Measurements from ENCODE around the gene IRF2BP2.
"Not testable (repeated sequence)": the region's sequence is repeated elsewhere in the genome, so short reads cannot be mapped to it uniquely, and the experiment has no call there.

The IRF2BP2 gene

DNA sequence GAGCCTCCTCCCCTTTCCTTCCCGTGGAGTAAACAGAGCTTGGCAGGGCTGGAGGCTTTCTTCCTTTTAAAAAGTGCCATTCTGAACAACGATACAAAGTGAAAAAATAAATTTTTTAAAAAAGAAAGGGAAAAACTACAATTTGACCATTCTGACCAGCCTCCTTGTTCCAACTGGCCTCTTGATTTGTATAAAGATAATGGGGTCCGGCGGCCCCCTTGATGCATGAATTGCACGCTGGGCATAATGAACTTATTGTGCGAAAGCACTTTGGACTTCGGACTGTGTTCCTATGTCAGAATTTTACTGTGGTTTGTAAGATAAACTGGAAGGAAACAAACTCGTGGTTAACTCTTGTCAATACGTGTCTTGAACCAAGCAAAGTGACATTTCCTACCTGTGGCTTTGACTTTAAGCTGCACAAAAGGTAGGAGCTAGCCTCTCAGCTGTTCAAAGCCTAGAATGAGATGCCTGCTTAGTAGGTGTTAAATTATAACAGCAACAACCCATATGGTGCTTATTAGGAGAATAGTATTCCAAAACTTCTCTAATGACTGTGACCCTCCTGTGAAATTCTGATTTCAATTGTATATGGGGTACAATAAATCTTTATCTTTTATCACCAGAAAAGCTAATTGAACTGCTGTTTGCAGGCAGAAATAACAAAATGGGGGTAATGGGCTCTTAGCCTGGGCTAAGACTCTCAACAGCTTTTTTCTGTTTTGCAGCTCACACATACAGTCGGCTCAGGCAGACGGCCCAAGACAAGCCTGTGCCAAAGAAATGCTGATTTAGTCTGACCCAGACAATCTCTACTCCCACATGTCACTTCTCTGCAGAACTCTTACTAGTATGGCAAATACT lies 9.3 kb downstream of the IRF2BP2 start:
- peak; percentile 60 for DNase-seq
- Histone ChIP-seq H3K9me3 (no peaks in the 10 kb centered on the region), H3K4me3 (ENCODE audit: low read depth, low read length) (peak overlapping the region; percentile 40), H3K4me1 (peaks cover 39% of the 10 kb centered on the region), H3K27me3 (no peaks in the 10 kb centered on the region), H3K36me3 (peaks cover 37% of the 10 kb centered on the region)
- TF ChIP-seq, protein P1, sequence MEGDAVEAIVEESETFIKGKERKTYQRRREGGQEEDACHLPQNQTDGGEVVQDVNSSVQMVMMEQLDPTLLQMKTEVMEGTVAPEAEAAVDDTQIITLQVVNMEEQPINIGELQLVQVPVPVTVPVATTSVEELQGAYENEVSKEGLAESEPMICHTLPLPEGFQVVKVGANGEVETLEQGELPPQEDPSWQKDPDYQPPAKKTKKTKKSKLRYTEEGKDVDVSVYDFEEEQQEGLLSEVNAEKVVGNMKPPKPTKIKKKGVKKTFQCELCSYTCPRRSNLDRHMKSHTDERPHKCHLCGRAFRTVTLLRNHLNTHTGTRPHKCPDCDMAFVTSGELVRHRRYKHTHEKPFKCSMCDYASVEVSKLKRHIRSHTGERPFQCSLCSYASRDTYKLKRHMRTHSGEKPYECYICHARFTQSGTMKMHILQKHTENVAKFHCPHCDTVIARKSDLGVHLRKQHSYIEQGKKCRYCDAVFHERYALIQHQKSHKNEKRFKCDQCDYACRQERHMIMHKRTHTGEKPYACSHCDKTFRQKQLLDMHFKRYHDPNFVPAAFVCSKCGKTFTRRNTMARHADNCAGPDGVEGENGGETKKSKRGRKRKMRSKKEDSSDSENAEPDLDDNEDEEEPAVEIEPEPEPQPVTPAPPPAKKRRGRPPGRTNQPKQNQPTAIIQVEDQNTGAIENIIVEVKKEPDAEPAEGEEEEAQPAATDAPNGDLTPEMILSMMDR (IDR thresholded peaks at IDR 0.05; ENCODE audit: low read depth, low read length) = no peak

DNA sequence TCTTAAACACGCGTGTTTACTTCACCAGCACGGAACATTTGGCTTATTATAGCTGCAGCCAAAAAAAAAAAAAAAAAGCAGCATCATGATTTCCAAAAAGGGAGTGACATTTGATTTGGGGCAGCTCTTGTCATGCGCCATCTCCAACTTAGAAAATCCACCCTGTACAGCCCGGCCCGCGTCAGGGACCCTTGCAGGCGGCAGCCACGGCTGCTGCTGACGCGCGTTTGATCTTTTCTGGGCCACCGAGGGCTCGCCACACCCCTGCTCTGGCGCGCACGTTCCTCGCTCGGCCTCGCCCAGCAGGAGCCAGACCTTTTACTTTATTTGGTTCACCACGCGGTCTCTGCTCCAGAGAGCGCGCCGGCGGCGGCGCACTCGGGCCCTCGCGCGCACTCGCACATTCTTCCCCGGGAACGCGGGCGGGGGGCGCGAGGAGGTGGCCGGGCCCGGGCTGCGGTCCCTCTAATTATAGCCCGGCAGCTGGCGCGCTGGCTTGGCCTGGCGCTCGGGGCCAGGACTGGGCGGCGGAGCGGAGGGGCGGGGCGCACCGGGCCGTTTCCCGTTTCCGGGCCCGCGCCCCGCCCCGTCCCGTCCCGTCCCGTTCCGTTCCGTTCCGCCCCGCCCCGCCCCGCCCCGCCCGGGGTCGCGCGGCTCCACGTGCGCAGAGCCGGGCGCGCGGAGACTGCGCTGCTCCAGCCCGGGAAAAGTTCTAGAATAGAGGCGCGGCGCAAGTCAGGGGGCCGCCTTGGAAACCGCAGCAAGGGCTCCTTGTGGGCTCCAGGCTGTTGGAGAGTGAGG lies 10.2 kb downstream of the IRF2BP2 start:
- H3K9me3 ChIP-seq = no peaks in the 10 kb centered on the region
- H3K4me3 ChIP-seq (ENCODE audit: low read depth, low read length) = peak overlapping the region; percentile 57
- TF ChIP-seq, protein P1 (IDR thresholded peaks at IDR 0.05; ENCODE audit: low read depth, low read length) = no peak
- H3K27me3 ChIP-seq = no peaks in the 10 kb centered on the region
- peak; percentile 94 for DNase-seq
- H3K36me3 ChIP-seq = peaks cover 29% of the 10 kb centered on the region
- peaks cover 39% of the 10 kb centered on the region for H3K4me1 ChIP-seq

DNA sequence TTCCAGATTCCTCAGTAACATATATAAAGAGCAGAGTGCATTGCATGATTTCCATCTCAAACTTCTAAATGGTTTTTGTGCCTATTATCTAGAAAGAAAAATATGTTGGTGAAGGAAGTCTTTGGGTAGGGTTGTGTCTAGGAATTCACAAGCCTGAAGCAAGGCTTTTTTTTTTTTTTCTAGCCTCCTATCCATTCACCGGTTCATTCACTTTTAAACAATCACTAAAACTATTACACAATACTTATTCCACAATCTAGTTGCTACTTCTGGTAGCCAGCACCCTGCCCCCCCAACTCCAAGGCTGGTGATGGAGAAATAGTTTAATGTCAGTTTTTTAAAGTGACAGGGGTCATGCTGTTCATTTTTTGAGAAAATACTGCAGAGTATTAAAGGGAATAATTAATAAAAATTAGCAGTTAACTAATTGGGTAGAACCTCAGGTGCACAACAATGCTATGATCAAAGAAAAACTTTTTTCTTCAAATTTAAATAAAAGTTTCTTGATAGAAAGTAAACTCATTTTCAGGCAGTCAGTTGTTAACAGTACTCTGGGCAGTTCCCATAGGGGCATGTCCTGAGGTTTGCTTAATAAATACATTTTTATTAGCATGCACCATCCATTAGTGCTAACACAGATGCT lies 10.9 kb downstream of the IRF2BP2 start:
- TF ChIP-seq, protein P1 (IDR thresholded peaks at IDR 0.05; ENCODE audit: low read depth, low read length) = no peak
- Histone ChIP-seq H3K4me1 (peaks cover 39% of the 10 kb centered on the region), H3K36me3 (peaks cover 22% of the 10 kb centered on the region), H3K4me3 (ENCODE audit: low read depth, low read length) (peak overlapping the region; percentile 57), H3K27me3 (no peaks in the 10 kb centered on the region), H3K9me3 (no peaks in the 10 kb centered on the region)
- no peak for DNase-seq

DNA sequence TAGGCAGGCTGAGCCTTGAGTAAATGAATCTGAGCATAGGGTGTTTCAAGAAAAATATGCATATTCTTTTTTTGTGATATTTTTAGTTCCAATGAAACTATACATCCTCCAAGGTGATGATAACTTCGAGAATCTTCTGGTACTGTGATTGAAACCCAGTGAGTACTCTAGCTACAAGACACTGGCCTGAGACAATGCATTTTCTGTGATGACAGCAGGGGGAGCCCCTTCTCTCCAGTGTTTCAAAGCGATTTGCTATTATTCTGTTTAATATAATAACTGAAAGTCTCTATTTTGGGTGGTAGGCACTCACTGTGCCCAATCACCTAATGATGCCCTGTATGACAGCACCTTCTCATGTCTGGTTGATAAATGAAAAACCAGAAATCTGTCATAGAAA lies 12.1 kb downstream of the IRF2BP2 start:
- Histone ChIP-seq H3K4me3 (ENCODE audit: low read depth, low read length) (no peak overlapping the region), H3K4me1 (peaks cover 37% of the 10 kb centered on the region), H3K9me3 (no peaks in the 10 kb centered on the region), H3K36me3 (peaks cover 10% of the 10 kb centered on the region), H3K27me3 (no peaks in the 10 kb centered on the region)
- peak; percentile 62 for DNase-seq
- TF ChIP-seq, protein P1 (IDR thresholded peaks at IDR 0.05; ENCODE audit: low read depth, low read length) = peak; percentile 88

DNA sequence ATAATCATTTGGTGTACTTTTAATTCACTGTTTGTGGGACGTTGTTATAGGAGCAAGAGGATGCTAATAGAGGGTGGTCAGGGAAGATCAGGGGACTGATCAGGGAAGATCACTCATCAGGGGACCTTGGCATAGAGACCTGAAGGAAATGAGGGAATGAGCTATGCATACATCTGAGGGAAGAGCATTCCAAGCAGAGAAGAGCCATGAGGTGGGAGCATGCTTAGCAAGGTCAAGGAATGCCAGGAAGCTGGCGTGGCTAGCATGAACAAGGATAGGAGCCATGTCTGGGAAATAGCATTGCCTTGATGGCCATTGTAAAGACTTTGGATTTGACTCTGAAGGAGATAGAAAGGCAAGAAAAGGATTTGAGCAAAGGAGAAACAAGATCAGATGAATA lies 14.1 kb downstream of the IRF2BP2 start:
- TF ChIP-seq, protein P1 (IDR thresholded peaks at IDR 0.05; ENCODE audit: low read depth, low read length) = no peak
- DNase-seq = no peak
- peaks cover 20% of the 10 kb centered on the region for H3K4me1 ChIP-seq

DNA sequence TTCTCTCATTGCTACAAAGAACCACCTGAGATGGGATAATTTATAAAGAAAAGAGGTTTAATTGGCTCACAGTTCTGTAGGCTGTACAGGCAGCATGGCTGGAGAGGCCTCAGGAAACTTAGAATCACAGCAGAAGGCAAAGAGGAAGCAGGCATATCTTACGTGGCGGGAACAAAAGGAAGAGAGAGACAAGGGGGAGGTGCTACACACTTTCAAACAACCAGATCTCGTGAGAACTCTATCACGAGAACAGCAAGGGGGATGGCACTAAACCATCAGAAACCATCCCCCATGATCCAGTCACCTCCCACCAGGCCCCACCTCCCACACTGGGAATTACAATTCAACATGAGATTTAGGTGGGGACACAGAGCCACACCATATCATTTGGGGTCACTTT lies 15.4 kb downstream of the IRF2BP2 start:
- peaks cover 16% of the 10 kb centered on the region for H3K4me1 ChIP-seq
- H3K36me3 ChIP-seq; H3K9me3 ChIP-seq; H3K27me3 ChIP-seq; DNase-seq; H3K4me3 ChIP-seq (ENCODE audit: low read depth, low read length): not testable (repeated sequence)

More for the DNA sequence above, 14.1 kb downstream of the IRF2BP2 start:
- no peaks in the 10 kb centered on the region for H3K36me3 ChIP-seq
- no peak overlapping the region for H3K4me3 ChIP-seq (ENCODE audit: low read depth, low read length)
- no peaks in the 10 kb centered on the region for H3K9me3 ChIP-seq
- H3K27me3 ChIP-seq = no peaks in the 10 kb centered on the region

All from BE2C (cell line).